Liver (tissue), 9 donors: Measurements from ENCODE around the gene DYRK3. TPM values are rescaled to one million over a fixed set of nuclear protein-coding genes. Genes with fewer than 3 reads are reported as not detected.
A peak's percentile ranks its signal among the peaks of the same experiment; 100 is the strongest.

Experiments
- DNase-seq: peaks from one replicate; pipeline ENCODE4 v3.0.0-alpha.2; 2017; ENCODE audit warnings: low spot score
- H3K27ac ChIP-seq, 2 donors: one replicate each; pipeline ENCODE4 v1.7.0; 2013; ENCODE audit warnings: inconsistent platforms in 2 of 2, low read length in 2 of 2, control low read depth in 1 of 2, low read depth in 1 of 2, mild to moderate bottlenecking in 1 of 2
- H3K27me3 ChIP-seq, 4 donors: one replicate each; pipeline versions ENCODE4 v1.6.1 to v1.7.0; 2013; ENCODE audit warnings: low read length in 3 of 4, inconsistent platforms in 1 of 4, mild to moderate bottlenecking in 1 of 4, moderate library complexity in 1 of 4; ENCODE audit not compliant: control insufficient read depth in 4 of 4, insufficient read depth in 4 of 4
- H3K36me3 ChIP-seq, 4 donors: one replicate each; pipeline versions ENCODE4 v1.6.1 to v1.7.0; 2013; ENCODE audit warnings: low read length in 3 of 4, mild to moderate bottlenecking in 3 of 4, low read depth in 1 of 4, moderate library complexity in 1 of 4; ENCODE audit not compliant: control insufficient read depth in 4 of 4, insufficient read depth in 3 of 4
- H3K4me1 ChIP-seq, 4 donors: one replicate each; pipeline versions ENCODE4 v1.6.1 to v1.7.0; 2013; ENCODE audit warnings: low read length in 3 of 4, mild to moderate bottlenecking in 3 of 4, moderate library complexity in 1 of 4; ENCODE audit not compliant: control insufficient read depth in 4 of 4, insufficient read depth in 4 of 4
- H3K4me3 ChIP-seq, 3 donors: one replicate each; pipeline versions ENCODE4 v1.6.1 to v1.7.0; 2013; ENCODE audit warnings: low read length in 3 of 3, control low read depth in 1 of 3, low read depth in 1 of 3, mild to moderate bottlenecking in 1 of 3
- H3K9ac ChIP-seq, 2 donors: one replicate each; pipeline ENCODE4 v1.7.0; 2013; ENCODE audit warnings: low read length in 2 of 2, mild to moderate bottlenecking in 2 of 2, moderate library complexity in 2 of 2, control low read depth in 1 of 2, low read depth in 1 of 2
- H3K9me3 ChIP-seq, 4 donors: one replicate each; pipeline versions ENCODE4 v1.6.1 to v1.7.0; 2013; ENCODE audit warnings: low read length in 3 of 4; ENCODE audit not compliant: control insufficient read depth in 4 of 4
- CTCF ChIP-seq: fragments of 150-350 bp; IDR thresholded peaks from 2 replicates; pipeline ENCODE4 v1.5.1; 2017; ENCODE audit warnings: improper control_type of control experiment, low read depth, low read length; ENCODE audit not compliant: missing input control
- FOXA1 ChIP-seq: IDR thresholded peaks from 2 replicates; pipeline ENCODE4 v1.6.1; 2016; ENCODE audit warnings: antibody characterized with exemption
- HNF4G ChIP-seq: IDR thresholded peaks from 2 replicates; pipeline ENCODE4 v1.6.1; 2016; ENCODE audit warnings: antibody characterized with exemption
- JUND ChIP-seq, 2 donors: IDR thresholded peaks; 2 replicates each; pipeline ENCODE4 v1.6.1; 2016; ENCODE audit warnings: antibody characterized with exemption in 2 of 2
- MAX ChIP-seq: IDR thresholded peaks from 2 replicates; pipeline ENCODE4 v1.6.1; 2016; ENCODE audit warnings: antibody characterized with exemption
- NR2F2 ChIP-seq: IDR thresholded peaks from 2 replicates; pipeline ENCODE4 v1.6.1; 2016; ENCODE audit warnings: antibody characterized with exemption
- RAD21 ChIP-seq, 2 donors: IDR thresholded peaks; 2 replicates each; pipeline ENCODE4 v1.6.1; 2016; ENCODE audit warnings: antibody characterized with exemption in 2 of 2, mild to moderate bottlenecking in 2 of 2
- REST ChIP-seq: IDR thresholded peaks from 2 replicates; pipeline ENCODE4 v1.6.1; 2016; ENCODE audit warnings: antibody characterized with exemption, mild to moderate bottlenecking
- RXRA ChIP-seq, 2 donors: IDR thresholded peaks; 2 replicates each; pipeline ENCODE4 v1.6.1; 2017 to 2018; ENCODE audit warnings: antibody characterized with exemption in 2 of 2, mild to moderate bottlenecking in 1 of 2
- YY1 ChIP-seq: IDR thresholded peaks from 2 replicates; pipeline ENCODE4 v1.6.1; 2016; ENCODE audit warnings: antibody characterized with exemption, mild to moderate bottlenecking
- ZBTB33 ChIP-seq: IDR thresholded peaks from 2 replicates; pipeline ENCODE4 v1.6.1; 2016; ENCODE audit warnings: antibody characterized with exemption
- WGBS: extraction: QIAGEN DNeasy Blood & Tissue Kit; methylation state at CpG from one replicate; pipeline ENCODE4 v1.1.7; 2013; 5-methylcytosine and 5-hydroxymethylcytosine counted together
- polyA plus RNA-seq, 2 donors: library from polyadenylated mRNA; stranded (reverse) in 1 of 2; unstranded in 1 of 2; fragments of 200-250 nt in 1 of 2; fragments of >200 nt in 1 of 2; fragmentation: Nextera tagmentation in 1 of 2; extraction: Ambion mirVana in 1 of 2; gene quantifications; one replicate each; pipeline versions ENCODE4 v1.2.1 to v1.2.3, GENCODE V29; 2013 to 2015
- total RNA-seq, 2 donors: library from RNA; depleted of rRNA; stranded (reverse); fragments of >200 nt; gene quantifications; one replicate each; pipeline ENCODE4 v1.2.3, GENCODE V29; 2014
- donor health status: healthy.
- donor health status: healthy.
- donor health status: healthy.
- donor health status: healthy.
- donor health status: healthy.

DYRK3 gene
- total and polyA plus RNA-seq, 4 donors: 1.5 to 41.8 (median 5.0) TPM

- Histone ChIP-seq H3K36me3 (no peaks in the 10 kb centered on the region), H3K27me3 (no peaks in the 10 kb centered on the region), H3K9me3 (no peaks in the 10 kb centered on the region), H3K27ac (no peak overlapping the region), H3K9ac (no peak overlapping the region), H3K4me3 (no peak overlapping the region), H3K4me1 (peaks cover 0 to 31% (median 22%) of the 10 kb centered on the region in 4 donors)
- 66% methylated on average over 5 of the region's 5 CpGs for WGBS
- DNase-seq: no peak
- no peak for TF ChIP-seq FOXA1
Observed at GRCh38 chr1:206663362-206663761, 28.0 kb downstream of the DYRK3 start.

- H3K4me1 ChIP-seq: peaks cover 0 to 30% (median 20%) of the 10 kb centered on the region in 4 donors
- DNase-seq: peak; percentile 84
- H3K9me3 ChIP-seq: no peaks in the 10 kb centered on the region
- H3K9ac ChIP-seq: peak overlapping the region in 1 of 2 donors; percentile 18
- WGBS: 26% methylated on average over 20 of the region's 20 CpGs
- no peak overlapping the region for H3K27ac ChIP-seq
- no peaks in the 10 kb centered on the region for H3K36me3 ChIP-seq
- no peaks in the 10 kb centered on the region for H3K27me3 ChIP-seq
- H3K4me3 ChIP-seq: no peak overlapping the region
- TF ChIP-seq RAD21 (IDR thresholded peaks at IDR 0.05): peak; percentile 86 to 92
- TF ChIP-seq CTCF: peak; percentile 74
- no peak for TF ChIP-seq HNF4G
Observed at GRCh38 chr1:206663832-206664652, 28.7 kb downstream of the DYRK3 start.

- H3K4me3 ChIP-seq: no peak overlapping the region
- no peak overlapping the region for H3K9ac ChIP-seq
- H3K4me1 ChIP-seq: peaks cover 0 to 24% (median 16%) of the 10 kb centered on the region in 4 donors
- no peaks in the 10 kb centered on the region for H3K27me3 ChIP-seq
- H3K9me3 ChIP-seq: no peaks in the 10 kb centered on the region
- H3K27ac ChIP-seq: no peak overlapping the region
- 57% methylated on average over 6 of the region's 6 CpGs for WGBS
- TF ChIP-seq JUND (IDR thresholded peaks at IDR 0.05) (no peak), NR2F2 (no peak)
- no peaks in the 10 kb centered on the region for H3K36me3 ChIP-seq
- no peak for DNase-seq
Observed at GRCh38 chr1:206664740-206665139, 29.4 kb downstream of the DYRK3 start.

- peak overlapping the region; percentile 70 to 92 for H3K27ac ChIP-seq
- H3K4me1 ChIP-seq: peaks cover 0 to 19% (median 12%) of the 10 kb centered on the region in 4 donors
- H3K9ac ChIP-seq: no peak overlapping the region
- H3K4me3 ChIP-seq: no peak overlapping the region
- 80% methylated on average over 3 of the region's 3 CpGs for WGBS
- H3K27me3 ChIP-seq: no peaks in the 10 kb centered on the region
- no peak for DNase-seq
- no peaks in the 10 kb centered on the region for H3K36me3 ChIP-seq
- no peaks in the 10 kb centered on the region for H3K9me3 ChIP-seq
- no peak for TF ChIP-seq RXRA (IDR thresholded peaks at IDR 0.05)
- no peak for TF ChIP-seq CTCF
- TF ChIP-seq NR2F2: no peak
- TF ChIP-seq REST: no peak
- no peak for TF ChIP-seq ZBTB33
- no peak for TF ChIP-seq MAX
- no peak for TF ChIP-seq YY1
Observed at GRCh38 chr1:206666031-206666561, 30.8 kb downstream of the DYRK3 start.
